Activated naive CD8-positive, alpha-beta T cell treated with anti-CD3 and anti-CD28 coated beads, Interleukin-2, amount 10 ng/mL, durations not matched to agents 7 days and 5 days (primary cell): ENCODE results near the gene SLC35F6. TPM values are rescaled to one million over a fixed set of nuclear protein-coding genes. Genes with fewer than 3 reads are reported as not detected.
"Not testable (repeated sequence)": the region's sequence is repeated elsewhere in the genome, so short reads cannot be mapped to it uniquely, and the experiment has no call there.

Experiments used
- ATAC-seq: fragments of 150-1000 bp; cut with Tn5 transposase; one replicate; pipeline ENCODE4 v1.10.0; 2021; ENCODE audit warnings: low read depth, moderate library complexity
- POLR2A ChIA-PET: fragments of 350-600 bp; sonication (Branson Sonifier 250); formaldehyde crosslinking; loops from one replicate; lab custom pipeline; 2021; ENCODE audit warnings: antibody characterized with exemption; lab: Charles Lee
- DNase-seq: peaks from one replicate; pipeline ENCODE4 v3.0.0; 2021
- H3K27ac Mint-ChIP-seq: one replicate; pipeline ENCODE4 v1.8.0; 2022; ENCODE audit warnings: mild to moderate bottlenecking, mixed read lengths
- H3K27me3 Mint-ChIP-seq: one replicate; pipeline ENCODE4 v1.8.0; 2022; ENCODE audit warnings: mild to moderate bottlenecking, moderate library complexity, mixed read lengths
- H3K36me3 Mint-ChIP-seq: one replicate; pipeline ENCODE4 v1.8.0; 2021; ENCODE audit warnings: mild to moderate bottlenecking, mixed read lengths
- H3K4me1 Mint-ChIP-seq: one replicate; pipeline ENCODE4 v1.8.0; 2021; ENCODE audit warnings: mixed read lengths
- H3K4me3 Mint-ChIP-seq: one replicate; pipeline ENCODE4 v1.8.0; 2022; ENCODE audit warnings: mild to moderate bottlenecking, moderate library complexity, mixed read lengths
- H3K9me3 Mint-ChIP-seq: one replicate; pipeline ENCODE4 v1.8.0; 2021; ENCODE audit warnings: mixed read lengths
- total RNA-seq, 2 experiments: library from RNA; stranded (reverse); gene quantifications; one replicate each; pipeline ENCODE4 v1.2.3, GENCODE V29; 2021

Gene SLC35F6
- total RNA-seq, 2 experiments from 2014 or later: 19.5 to 19.7 TPM

- POLR2A ChIA-PET: interaction anchor here (0.5 to 1.2 kb wide), 2 partner anchors 9 to 216 kb away, joined by 3 read pairs; no protein-coding TSS in a partner anchor
- Mint-ChIP-seq H3K27me3 (peaks cover 3% of the 10 kb centered on the region), H3K4me3 (no peak overlapping the region), H3K36me3 (no peaks in the 10 kb centered on the region), H3K4me1 (peaks cover 11% of the 10 kb centered on the region), H3K9me3 (no peaks in the 10 kb centered on the region), H3K27ac (no peak overlapping the region)
- ATAC-seq (no peak), DNase-seq (no peak)
Observed at GRCh38 chr2:26812731-26813130, 48.6 kb downstream of the SLC35F6 start.

DNA sequence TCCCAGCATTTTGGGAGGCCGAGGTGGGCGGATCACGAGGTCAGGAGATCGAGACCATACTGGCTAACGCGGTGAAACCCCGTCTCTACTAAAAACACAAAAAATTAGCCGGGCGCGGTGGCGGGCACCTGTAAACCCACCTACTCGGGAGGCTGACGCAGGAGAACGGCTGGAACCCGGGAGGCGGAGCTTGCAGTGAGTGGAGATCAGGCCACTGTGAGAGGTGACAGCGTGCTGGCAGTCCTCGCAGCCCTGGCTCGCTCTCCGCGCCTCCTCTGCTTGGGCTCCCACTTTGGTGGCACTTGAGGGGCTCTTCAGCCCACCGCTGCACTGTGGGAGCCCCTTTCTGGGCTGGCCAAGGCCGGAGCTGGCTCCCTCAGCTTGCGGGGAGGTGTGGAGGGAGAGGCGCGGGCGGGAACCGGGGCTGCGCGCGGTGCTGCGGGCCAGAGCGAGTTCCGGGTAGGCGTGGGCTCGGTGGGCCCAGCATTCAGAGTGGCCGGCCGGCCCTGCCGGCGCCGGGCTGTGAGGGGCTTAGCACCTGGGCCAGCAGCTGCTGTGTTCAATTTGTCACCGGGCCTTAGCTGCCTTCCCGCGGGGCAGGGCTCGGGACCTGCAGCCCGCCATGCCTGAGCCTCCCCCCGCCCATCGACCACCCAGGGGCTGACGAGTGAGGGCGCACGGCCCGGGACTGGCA lies 50.1 kb downstream of the SLC35F6 start:
- ATAC-seq, H3K27me3 Mint-ChIP-seq, H3K36me3 Mint-ChIP-seq, H3K9me3 Mint-ChIP-seq, H3K4me3 Mint-ChIP-seq, DNase-seq, H3K27ac Mint-ChIP-seq, POLR2A ChIA-PET: not testable (repeated sequence)
- H3K4me1 Mint-ChIP-seq: peaks cover 11% of the 10 kb centered on the region

- no peak overlapping the region for H3K27ac Mint-ChIP-seq
- POLR2A ChIA-PET: no interaction called here
- H3K36me3 Mint-ChIP-seq: no peaks in the 10 kb centered on the region
- peaks cover 17% of the 10 kb centered on the region for H3K27me3 Mint-ChIP-seq
- no peaks in the 10 kb centered on the region for H3K9me3 Mint-ChIP-seq
- no peak for DNase-seq
- peaks cover 4% of the 10 kb centered on the region for H3K4me1 Mint-ChIP-seq
- no peak overlapping the region for H3K4me3 Mint-ChIP-seq
- no peak for ATAC-seq
Observed at GRCh38 chr2:26816893-26817292, 52.8 kb downstream of the SLC35F6 start.

DNA sequence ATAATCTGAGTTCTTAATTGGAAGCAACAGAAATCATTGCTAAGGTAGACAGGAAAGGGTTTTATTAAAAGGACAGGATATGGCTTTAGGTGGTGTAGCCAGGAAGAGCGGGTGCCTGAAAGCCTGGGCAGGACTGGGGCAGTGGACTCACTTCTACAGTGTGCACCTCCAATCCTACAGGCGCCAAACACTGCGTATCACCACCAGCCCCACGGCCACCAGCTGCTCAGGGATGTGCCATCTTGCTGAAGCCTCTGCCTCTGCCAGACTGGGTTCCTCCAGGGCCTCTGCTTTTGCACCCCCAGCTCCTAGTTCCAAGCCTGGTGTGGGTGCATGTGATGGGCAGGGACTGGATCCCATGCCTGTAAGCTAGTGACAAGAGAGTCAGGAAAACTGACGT lies 54.2 kb downstream of the SLC35F6 start:
- Mint-ChIP-seq H3K4me3 (no peak overlapping the region), H3K27ac (no peak overlapping the region), H3K9me3 (no peaks in the 10 kb centered on the region), H3K4me1 (peaks cover 3% of the 10 kb centered on the region), H3K27me3 (peaks cover 17% of the 10 kb centered on the region), H3K36me3 (no peaks in the 10 kb centered on the region)
- ATAC-seq (no peak), DNase-seq (no peak)
- POLR2A ChIA-PET: no interaction called here

DNA sequence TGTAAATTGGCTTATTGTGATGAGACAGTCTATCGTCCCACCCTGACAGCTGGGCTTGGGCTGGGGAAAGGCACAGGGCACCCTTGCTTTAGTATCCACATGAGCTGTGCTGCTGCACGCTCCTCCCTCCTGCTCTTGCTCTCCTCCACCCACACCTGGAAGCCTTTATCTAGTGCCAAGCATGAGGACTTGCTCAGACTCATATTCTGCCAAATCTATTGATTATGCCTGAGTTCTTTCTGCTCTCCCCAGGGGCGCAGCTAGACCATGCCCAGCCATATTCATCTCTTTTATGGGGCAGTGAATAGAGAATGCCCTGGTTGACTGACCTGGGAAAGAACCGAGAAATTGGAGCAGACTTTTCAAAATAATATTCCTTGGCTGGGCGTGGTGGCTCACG lies 54.9 kb downstream of the SLC35F6 start:
- Mint-ChIP-seq H3K9me3 (no peaks in the 10 kb centered on the region), H3K36me3 (no peaks in the 10 kb centered on the region), H3K27me3 (peaks cover 17% of the 10 kb centered on the region), H3K4me3 (no peak overlapping the region), H3K27ac (no peak overlapping the region), H3K4me1 (peaks cover 3% of the 10 kb centered on the region)
- POLR2A ChIA-PET: interaction anchor here (0.6 kb wide), 1 partner anchor 157 kb away, joined by 3 read pairs; no protein-coding TSS in a partner anchor
- DNase-seq: no peak
- ATAC-seq: no peak

- H3K4me1 Mint-ChIP-seq: peaks cover 3% of the 10 kb centered on the region
- ATAC-seq: no peak
Observed at GRCh38 chr2:26820932-26821331, 56.8 kb downstream of the SLC35F6 start.

DNA sequence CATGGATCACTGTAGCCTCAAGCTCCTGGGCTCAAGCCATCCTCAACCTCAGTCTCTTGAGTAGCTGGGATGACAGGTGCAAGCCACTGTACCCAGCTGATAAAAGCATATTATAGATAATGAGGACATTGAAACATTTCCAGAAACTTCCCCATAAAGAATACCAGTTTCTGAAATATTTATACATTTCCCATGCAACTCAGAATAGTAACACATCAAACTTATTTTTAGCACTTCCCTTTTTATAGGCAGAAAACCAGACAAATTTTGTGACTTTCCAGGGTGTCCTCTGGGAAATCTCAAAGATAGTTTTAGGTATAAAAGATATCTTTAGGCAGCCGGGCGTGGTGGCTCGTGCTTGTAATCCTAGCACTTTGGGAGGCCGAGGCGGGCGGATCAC lies 58.8 kb downstream of the SLC35F6 start:
- Mint-ChIP-seq H3K9me3 (no peaks in the 10 kb centered on the region), H3K4me1 (no peaks in the 10 kb centered on the region), H3K4me3 (no peak overlapping the region), H3K27me3 (peaks cover 17% of the 10 kb centered on the region), H3K27ac (no peak overlapping the region), H3K36me3 (no peaks in the 10 kb centered on the region)
- ATAC-seq: no peak
- DNase-seq: no peak
- POLR2A ChIA-PET: no interaction called here

More at GRCh38 chr2:26820932-26821331, 56.8 kb downstream of the SLC35F6 start:
- H3K9me3 Mint-ChIP-seq: no peaks in the 10 kb centered on the region
- no peaks in the 10 kb centered on the region for H3K36me3 Mint-ChIP-seq
- H3K27ac Mint-ChIP-seq: no peak overlapping the region
- peaks cover 21% of the 10 kb centered on the region for H3K27me3 Mint-ChIP-seq
- POLR2A ChIA-PET: no interaction called here
- DNase-seq: no peak
- no peak overlapping the region for H3K4me3 Mint-ChIP-seq

Other genes with a start within 250 kb of the SLC35F6 start
- gene CIB4, start 122.9 kb upstream of the SLC35F6 start, total RNA-seq: not detected
- not detected for gene KCNK3, start 71.6 kb upstream of the SLC35F6 start, total RNA-seq
- gene CENPA, start 21.8 kb downstream of the SLC35F6 start, total RNA-seq: 10 to 100 TPM; 30.5 to 34.4 TPM
- not detected for gene DPYSL5, start 83.8 kb downstream of the SLC35F6 start, total RNA-seq
- 1 to 10 TPM; 1.9 to 2.0 TPM for gene MAPRE3, start 206.4 kb downstream of the SLC35F6 start, total RNA-seq